Esophagus squamous epithelium (tissue), 5 donors: Measurements from ENCODE around the gene KLHDC3. TPM values are rescaled to one million over a fixed set of nuclear protein-coding genes. Genes with fewer than 3 reads are reported as not detected.

ENCODE experiments used
- DNase-seq: peaks from one replicate; lab custom pipeline; 2025; lab: John Stamatoyannopoulos, UW
- H3K27ac ChIP-seq, 4 donors: fragments of 200-600 bp; sonication (generic); one replicate each; pipeline ENCODE4 v1.5.1; 2016 to 2019; ENCODE audit warnings: mild to moderate bottlenecking in 1 of 4
- H3K27me3 ChIP-seq, 4 donors: fragments of 200-600 bp; sonication (generic); 1 replicate in 3 of 4; 2 replicates in 1 of 4; pipeline versions ENCODE4 v1.5.1 to v1.6.0; 2017 to 2021; ENCODE audit warnings: antibody characterized with exemption in 1 of 4
- H3K36me3 ChIP-seq, 3 donors: fragments of 200-600 bp; sonication (generic); one replicate each; pipeline ENCODE4 v1.5.1; 2016 to 2019
- H3K4me1 ChIP-seq, 3 donors: fragments of 200-600 bp; sonication (generic); one replicate each; pipeline ENCODE4 v1.5.1; 2017 to 2019
- H3K4me3 ChIP-seq, 4 donors: fragments of 200-600 bp; sonication (generic); 1 replicate in 3 of 4; 2 replicates in 1 of 4; pipeline ENCODE4 v1.5.1; 2016 to 2019; ENCODE audit warnings: mild to moderate bottlenecking in 2 of 4, moderate library complexity in 1 of 4
- H3K9me3 ChIP-seq, 3 donors: fragments of 200-600 bp; sonication (generic); one replicate each; pipeline ENCODE4 v1.5.1; 2016 to 2019
- POLR2A ChIP-seq, 4 donors: fragments of 450-650 bp; IDR thresholded peaks; one replicate each; pipeline ENCODE4 v1.6.1; 2017; ENCODE audit warnings: antibody characterized with exemption in 4 of 4, mild to moderate bottlenecking in 4 of 4, moderate library complexity in 3 of 4
- WGBS, 2 donors: methylation state at CpG; one replicate each; pipeline ENCODE4 v1.1.5; 2018; 5-methylcytosine and 5-hydroxymethylcytosine counted together
- intact Hi-C: fragments of 100-400 bp; cut with DNase I; formaldehyde crosslinking; loops from one replicate; pipeline ENCODE4 v1.15.0; 2022
- total RNA-seq, 4 donors: library from RNA; depleted of rRNA; stranded (reverse); fragments of >200 nt; gene quantifications; one replicate each; pipeline ENCODE4 v1.1.0, GENCODE V29; 2016
- TF ChIP-seq, protein P1 (sequence below), 6 experiments: fragments of 450-650 bp in 4 of 6; fragments of 200-600 bp in 2 of 6; sonication (generic) in 2 of 6; IDR thresholded peaks; one replicate each; pipeline ENCODE4 v1.5.1; 2016 to 2019; ENCODE audit warnings: antibody characterized with exemption in 6 of 6, mild to moderate bottlenecking in 4 of 6, moderate library complexity in 4 of 6
- donor health status: DM: yes; HTN: yes; CAD: no.

KLHDC3 gene
- total RNA-seq, 4 donors from 2014 or later, result 35.7 to 62.9 (median 48.5) TPM

DNA sequence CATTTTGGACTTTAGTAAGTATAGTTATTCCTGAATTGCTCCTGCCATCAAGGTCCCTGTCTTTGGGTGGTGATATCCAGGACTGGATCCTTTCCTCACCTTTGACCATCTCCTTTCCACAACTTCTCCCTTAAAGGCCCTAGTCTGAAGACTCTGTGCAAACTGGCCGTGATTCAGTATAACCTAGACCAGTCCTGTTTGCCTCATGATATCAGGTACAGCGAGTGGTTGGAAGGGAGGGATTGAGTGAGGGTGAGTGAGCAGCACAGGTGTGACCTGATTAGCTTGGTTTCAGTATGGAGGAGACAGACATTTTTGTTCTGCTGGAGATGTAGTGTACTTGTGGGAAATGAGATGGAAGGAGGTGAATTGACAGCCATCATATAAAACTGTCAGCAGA is 5.1 kb downstream of the KLHDC3 start:
- TF ChIP-seq, protein P1, sequence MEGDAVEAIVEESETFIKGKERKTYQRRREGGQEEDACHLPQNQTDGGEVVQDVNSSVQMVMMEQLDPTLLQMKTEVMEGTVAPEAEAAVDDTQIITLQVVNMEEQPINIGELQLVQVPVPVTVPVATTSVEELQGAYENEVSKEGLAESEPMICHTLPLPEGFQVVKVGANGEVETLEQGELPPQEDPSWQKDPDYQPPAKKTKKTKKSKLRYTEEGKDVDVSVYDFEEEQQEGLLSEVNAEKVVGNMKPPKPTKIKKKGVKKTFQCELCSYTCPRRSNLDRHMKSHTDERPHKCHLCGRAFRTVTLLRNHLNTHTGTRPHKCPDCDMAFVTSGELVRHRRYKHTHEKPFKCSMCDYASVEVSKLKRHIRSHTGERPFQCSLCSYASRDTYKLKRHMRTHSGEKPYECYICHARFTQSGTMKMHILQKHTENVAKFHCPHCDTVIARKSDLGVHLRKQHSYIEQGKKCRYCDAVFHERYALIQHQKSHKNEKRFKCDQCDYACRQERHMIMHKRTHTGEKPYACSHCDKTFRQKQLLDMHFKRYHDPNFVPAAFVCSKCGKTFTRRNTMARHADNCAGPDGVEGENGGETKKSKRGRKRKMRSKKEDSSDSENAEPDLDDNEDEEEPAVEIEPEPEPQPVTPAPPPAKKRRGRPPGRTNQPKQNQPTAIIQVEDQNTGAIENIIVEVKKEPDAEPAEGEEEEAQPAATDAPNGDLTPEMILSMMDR (IDR thresholded peaks at IDR 0.05), result no peak
- intact Hi-C loops, result no loop called here
- H3K4me1 ChIP-seq, result peaks cover 34 to 67% (median 56%) of the 10 kb centered on the region in 3 donors
- no peaks in the 10 kb centered on the region for H3K27me3 ChIP-seq
- DNase-seq, result no peak
- H3K27ac ChIP-seq, result no peak overlapping the region
- WGBS, 2 donors, result 90 to 100% methylated on average over 1 to 2 of the region's 2 CpGs
- H3K9me3 ChIP-seq, result no peaks in the 10 kb centered on the region
- peaks cover 10 to 55% (median 27%) of the 10 kb centered on the region in 3 donors for H3K36me3 ChIP-seq
- no peak overlapping the region for H3K4me3 ChIP-seq

GRCh38 chr6:43020052-43020705 is 6.1 kb downstream of the KLHDC3 start:
- Histone ChIP-seq H3K27ac (peak overlapping the region in 2 of 4 donors; percentile 93 to 95), H3K4me1 (peaks cover 26 to 60% (median 50%) of the 10 kb centered on the region in 3 donors), H3K4me3 (no peak overlapping the region), H3K36me3 (peaks cover 10 to 65% (median 37%) of the 10 kb centered on the region in 3 donors), H3K9me3 (no peaks in the 10 kb centered on the region), H3K27me3 (no peaks in the 10 kb centered on the region)
- WGBS, 2 donors, result 92 to 97% methylated on average over 3 of the region's 3 CpGs
- intact Hi-C loops, result no loop called here
- DNase-seq, result no peak
- TF ChIP-seq, protein P1 (IDR thresholded peaks at IDR 0.05), result no peak
- no peak for TF ChIP-seq POLR2A (IDR thresholded peaks at IDR 0.05)

GRCh38 chr6:43020847-43021246 is 6.8 kb downstream of the KLHDC3 start:
- TF ChIP-seq, protein P1 (IDR thresholded peaks at IDR 0.05), result no peak
- TF ChIP-seq POLR2A (IDR thresholded peaks at IDR 0.05), result no peak
- WGBS, 2 donors, result 33 to 48% methylated on average over 3 to 4 of the region's 5 CpGs
- Histone ChIP-seq H3K9me3 (no peaks in the 10 kb centered on the region), H3K27me3 (no peaks in the 10 kb centered on the region), H3K4me3 (peak overlapping the region; percentile 57 to 98 (median 81)), H3K27ac (peak overlapping the region; percentile 83 to 95 (median 90)), H3K36me3 (peaks cover 10 to 72% (median 44%) of the 10 kb centered on the region in 3 donors), H3K4me1 (peaks cover 22 to 54% (median 44%) of the 10 kb centered on the region in 3 donors)
- no peak for DNase-seq
- intact Hi-C loops, result no loop called here

GRCh38 chr6:43021270-43022047 is 7.4 kb downstream of the KLHDC3 start, which contains the start of gene RRP36:
Gene RRP36, plus strand, starts transcription at chr6:43021623. Its CDS starts 32 bp downstream, at chr6:43021655.
- no peak for DNase-seq
- Histone ChIP-seq H3K4me1 (peaks cover 16 to 48% (median 38%) of the 10 kb centered on the region in 3 donors), H3K9me3 (no peaks in the 10 kb centered on the region), H3K36me3 (peaks cover 10 to 78% (median 50%) of the 10 kb centered on the region in 3 donors), H3K27ac (peak within 1 kb of the TSS; percentile 83 to 95 (median 90)), H3K4me3 (peak within 1 kb of the TSS; percentile 57 to 98 (median 81)), H3K27me3 (no peaks in the 10 kb centered on the region)
- intact Hi-C loops, result no loop called here
- WGBS, 2 donors, result 0 to 1% methylated on average over 11 to 14 of the region's 56 CpGs
- peak in 1 of 4 donors; percentile 29 for TF ChIP-seq POLR2A (IDR thresholded peaks at IDR 0.05)
- TF ChIP-seq, protein P1 (IDR thresholded peaks at IDR 0.05), result no peak

DNA sequence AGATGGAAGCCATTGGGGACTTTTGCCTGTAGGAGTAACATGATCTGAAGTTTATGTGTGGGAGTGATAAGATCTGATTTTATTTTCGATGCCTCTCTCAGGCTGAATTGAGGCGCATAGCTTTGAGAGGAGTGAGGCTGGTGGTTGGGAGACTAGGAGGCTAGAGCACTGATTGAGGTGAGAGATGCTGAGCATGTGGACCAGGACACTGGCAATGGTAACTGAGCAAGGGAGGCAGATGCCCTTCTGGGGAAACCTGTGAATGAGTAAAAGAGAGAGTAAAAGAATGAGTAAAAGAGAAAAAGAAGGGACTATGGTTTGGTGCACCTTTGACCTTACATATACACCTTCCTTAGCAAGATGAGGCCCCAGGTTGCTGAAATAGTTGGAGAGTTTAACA is 10.4 kb downstream of the KLHDC3 start:
- TF ChIP-seq, protein P1 (IDR thresholded peaks at IDR 0.05), result no peak
- TF ChIP-seq POLR2A (IDR thresholded peaks at IDR 0.05), result no peak

More for the DNA sequence above, 10.4 kb downstream of the KLHDC3 start:
- Histone ChIP-seq H3K27me3 (no peaks in the 10 kb centered on the region), H3K36me3 (peaks cover 11 to 79% (median 58%) of the 10 kb centered on the region in 3 donors), H3K9me3 (no peaks in the 10 kb centered on the region), H3K27ac (no peak overlapping the region), H3K4me1 (peaks cover 9 to 34% (median 26%) of the 10 kb centered on the region in 3 donors), H3K4me3 (no peak overlapping the region)
- intact Hi-C loops, result no loop called here
- no peak for DNase-seq
- 83 to 95% methylated on average over 2 of the region's 2 CpGs for WGBS, 2 donors
